Immature natural killer cell (primary cell): ENCODE measurements around the gene ADRB2. TPM values are rescaled to one million over a fixed set of nuclear protein-coding genes. Genes with fewer than 3 reads are reported as not detected.

Source experiments
- polyA plus RNA-seq, 3 donors: library from polyadenylated mRNA; unstranded; fragments of 300-500 nt; fragmentation: Illumina TruSeq; gene quantifications; one replicate each; pipeline ENCODE4 v1.2.3, GENCODE V29; 2021

ADRB2 gene
- polyA plus RNA-seq, 3 donors from 2014 or later = 34.4 to 65.2 (median 54.1) TPM

Other genes starting within 250 kb of the ADRB2 start
- not detected for gene HTR4, start 172.1 kb upstream of the ADRB2 start, polyA plus RNA-seq
- under 1 TPM in 2 of 3 donors, not detected in 1; 0.47 to 0.82 TPM for gene SH3TC2, start 236.5 kb downstream of the ADRB2 start, polyA plus RNA-seq